ENCODE results near the gene SLBP.

DNA sequence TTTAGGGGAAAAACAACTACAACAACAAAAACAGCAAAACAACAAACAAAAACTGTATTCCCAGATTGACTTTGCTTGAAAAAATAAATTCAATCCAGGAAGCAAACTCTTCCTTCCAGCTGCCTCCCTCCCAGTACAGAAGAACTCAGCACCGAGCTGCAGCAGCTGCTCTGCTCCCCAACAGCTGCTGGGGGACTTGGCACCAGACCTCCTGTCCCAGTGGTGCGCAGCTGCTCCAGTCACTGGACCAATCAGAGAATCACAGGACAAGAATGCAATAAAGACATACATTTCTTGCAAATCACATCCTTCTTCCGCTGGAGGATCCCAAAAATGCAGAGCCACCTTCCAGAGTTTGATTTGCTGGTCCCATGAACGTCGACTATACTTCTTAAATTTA, 16.2 kb downstream of the SLBP start:
- TF ChIP-seq, protein P1, sequence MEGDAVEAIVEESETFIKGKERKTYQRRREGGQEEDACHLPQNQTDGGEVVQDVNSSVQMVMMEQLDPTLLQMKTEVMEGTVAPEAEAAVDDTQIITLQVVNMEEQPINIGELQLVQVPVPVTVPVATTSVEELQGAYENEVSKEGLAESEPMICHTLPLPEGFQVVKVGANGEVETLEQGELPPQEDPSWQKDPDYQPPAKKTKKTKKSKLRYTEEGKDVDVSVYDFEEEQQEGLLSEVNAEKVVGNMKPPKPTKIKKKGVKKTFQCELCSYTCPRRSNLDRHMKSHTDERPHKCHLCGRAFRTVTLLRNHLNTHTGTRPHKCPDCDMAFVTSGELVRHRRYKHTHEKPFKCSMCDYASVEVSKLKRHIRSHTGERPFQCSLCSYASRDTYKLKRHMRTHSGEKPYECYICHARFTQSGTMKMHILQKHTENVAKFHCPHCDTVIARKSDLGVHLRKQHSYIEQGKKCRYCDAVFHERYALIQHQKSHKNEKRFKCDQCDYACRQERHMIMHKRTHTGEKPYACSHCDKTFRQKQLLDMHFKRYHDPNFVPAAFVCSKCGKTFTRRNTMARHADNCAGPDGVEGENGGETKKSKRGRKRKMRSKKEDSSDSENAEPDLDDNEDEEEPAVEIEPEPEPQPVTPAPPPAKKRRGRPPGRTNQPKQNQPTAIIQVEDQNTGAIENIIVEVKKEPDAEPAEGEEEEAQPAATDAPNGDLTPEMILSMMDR (IDR thresholded peaks at IDR 0.05; ENCODE audit: insufficient read depth, low read length, poor library complexity, severe bottlenecking) = no peak
- no peak for TF ChIP-seq EZH2phosphoT487 (conservative IDR thresholded peaks at IDR 0.05; ENCODE audit: low read length)
